GM12878 (cell line): ENCODE measurements around the gene TAX1BP3. TPM values are rescaled to one million over a fixed set of nuclear protein-coding genes. Genes with fewer than 3 reads are reported as not detected.

Source experiments
- ATAC-seq: fragments of 200-7000 bp; cut with Tn5 transposase; 3 replicates; pipeline ENCODE4 v1.9.1; 2020; ENCODE audit warnings: mild to moderate bottlenecking, moderate library complexity
- BruUV-seq: library from RNA; stranded (reverse); fragments of 400-500 nt; replicated peaks from 2 replicates; lab custom pipeline; 2021; lab: Mats Ljungman, UMichigan
- CTCF ChIA-PET: fragments of 300-600 bp; sonication (Branson Sonifier 250); formaldehyde crosslinking; extraction: SDS; loops from one replicate; lab custom pipeline; 2021; ENCODE audit warnings: inconsistent platforms; lab: Yijun Ruan, JAX
- POLR2A ChIA-PET: fragments of 350-600 bp; formaldehyde crosslinking; extraction: SDS; loops from one replicate; lab custom pipeline; 2021; ENCODE audit warnings: inconsistent platforms; lab: Charles Lee
- RAD21 ChIA-PET: fragments of 300-600 bp; sonication (Branson Sonifier 250); formaldehyde crosslinking; loops from one replicate; lab custom pipeline; 2023; ENCODE audit warnings: antibody characterized with exemption; ENCODE audit not compliant: unreplicated experiment; lab: Charles Lee
- SMC1A ChIA-PET: fragments of 300-600 bp; sonication (Branson Sonifier 250); formaldehyde crosslinking; loops from one replicate; lab custom pipeline; 2023; ENCODE audit not compliant: unreplicated experiment, uncharacterized antibody; lab: Charles Lee
- DNase-seq: peaks from one replicate; pipeline ENCODE4 v3.0.0-alpha.2; 2011; ENCODE audit warnings: low read depth, low spot score
- FAIRE-seq: peaks from 3 replicates; lab custom pipeline; 2011; peaks lifted over from hg19 to GRCh38; lab: Jason Lieb, UNC
- H2AFZ ChIP-seq: 2 replicates; pipeline ENCODE4 v1.6.0; 2011; ENCODE audit warnings: low read depth, low read length, control low read depth; ENCODE audit not compliant: control insufficient read depth
- H3K27ac ChIP-seq: 2 replicates; pipeline ENCODE4 v1.5.1; 2011; ENCODE audit warnings: control low read depth; ENCODE audit not compliant: control insufficient read depth, insufficient read depth
- H3K27me3 ChIP-seq, 2 experiments: replicated peaks in 1 of 2; 2 replicates each; pipeline versions ENCODE4 v1.6.0 to v1.6.1; 2011; ENCODE audit warnings: low read length in 1 of 2; ENCODE audit not compliant: control insufficient read depth in 2 of 2, insufficient read depth in 2 of 2
- H3K36me3 ChIP-seq, 2 experiments: 2 replicates each; pipeline ENCODE4 v1.5.1; 2011; ENCODE audit warnings: low read length in 1 of 2; ENCODE audit not compliant: control insufficient read depth in 2 of 2, insufficient read depth in 2 of 2
- H3K4me1 ChIP-seq: 2 replicates; pipeline ENCODE4 v1.6.1; 2011; ENCODE audit warnings: mild to moderate bottlenecking, low read length, moderate library complexity, mixed read lengths; ENCODE audit not compliant: control insufficient read depth, insufficient read depth
- H3K4me2 ChIP-seq: 2 replicates; pipeline ENCODE4 v1.6.0; 2011; ENCODE audit warnings: control low read depth; ENCODE audit not compliant: control insufficient read depth, insufficient read depth
- H3K4me3 ChIP-seq: fragments of 200-600 bp; sonication (generic); 2 replicates; pipeline ENCODE4 v1.5.1; 2016
- H3K79me2 ChIP-seq: 2 replicates; pipeline ENCODE4 v1.6.0; 2011; ENCODE audit warnings: low read length; ENCODE audit not compliant: control insufficient read depth, insufficient read depth
- H3K9ac ChIP-seq: 2 replicates; pipeline ENCODE4 v1.8.0; 2011; ENCODE audit warnings: low read length, control low read depth, mixed read lengths; ENCODE audit not compliant: control insufficient read depth, insufficient read depth
- H3K9me3 ChIP-seq: replicated peaks from 3 replicates; pipeline ENCODE4 v1.5.1; 2011; ENCODE audit warnings: mild to moderate bottlenecking, low read length; ENCODE audit not compliant: control insufficient read depth, insufficient read depth
- H4K20me1 ChIP-seq: 2 replicates; pipeline ENCODE4 v1.6.0; 2011; ENCODE audit not compliant: control insufficient read depth, insufficient read depth
- CHD4 ChIP-seq: fragments of 200-600 bp; sonication (generic); IDR thresholded peaks from 2 replicates; pipeline ENCODE4 v1.6.1; 2016; ENCODE audit warnings: mild to moderate bottlenecking
- CREM ChIP-seq: IDR thresholded peaks from 2 replicates; pipeline ENCODE4 v1.6.1; 2014; ENCODE audit warnings: antibody characterized with exemption, low read depth
- CTCF ChIP-seq, 3 experiments: IDR thresholded peaks in 2 of 3; conservative IDR thresholded peaks in 1 of 3; 2 replicates each; pipeline ENCODE4 v1.5.1; 2011; ENCODE audit warnings: low read depth in 3 of 3, low read length in 3 of 3, mild to moderate bottlenecking in 3 of 3, control low read depth in 2 of 3, moderate library complexity in 2 of 3, inconsistent platforms in 1 of 3, mixed read lengths in 1 of 3; ENCODE audit not compliant: control insufficient read depth in 2 of 3, insufficient read depth in 1 of 3; ENCODE audit errors: extremely low read depth in 1 of 3
- DPF2 ChIP-seq: fragments of 450-650 bp; IDR thresholded peaks from 2 replicates; pipeline ENCODE4 v1.6.1; 2017; ENCODE audit warnings: mild to moderate bottlenecking
- E2F4 ChIP-seq: IDR thresholded peaks from 2 replicates; pipeline ENCODE4 v1.6.1; 2012; ENCODE audit warnings: low read depth, low read length, improper control_type of control experiment
- ESRRA ChIP-seq: IDR thresholded peaks from 2 replicates; pipeline ENCODE4 v1.6.1; 2012; ENCODE audit warnings: mild to moderate bottlenecking, low read length, improper control_type of control experiment
- HCFC1 ChIP-seq: fragments of 150-350 bp; IDR thresholded peaks from 2 replicates; pipeline ENCODE4 v1.6.1; 2014; ENCODE audit warnings: low read length
- MEF2A ChIP-seq: IDR thresholded peaks from 2 replicates; pipeline ENCODE4 v1.6.1; 2011; ENCODE audit warnings: low read depth, mild to moderate bottlenecking, low read length, moderate library complexity; ENCODE audit not compliant: insufficient read depth
- NFXL1 ChIP-seq: fragments of 450-650 bp; IDR thresholded peaks from 2 replicates; pipeline ENCODE4 v1.6.1; 2017; ENCODE audit warnings: antibody characterized with exemption, mild to moderate bottlenecking, borderline replicate concordance
- NFYA ChIP-seq: IDR thresholded peaks from 2 replicates; pipeline ENCODE4 v1.6.1; 2011; ENCODE audit warnings: low read depth, mild to moderate bottlenecking, low read length, improper control_type of control experiment, borderline replicate concordance
- PBX3 ChIP-seq: IDR thresholded peaks from 2 replicates; pipeline ENCODE4 v1.6.1; 2011; ENCODE audit warnings: mild to moderate bottlenecking, low read depth, low read length, moderate library complexity; ENCODE audit not compliant: insufficient replicate concordance
- SKIL ChIP-seq: fragments of 450-650 bp; IDR thresholded peaks from 2 replicates; pipeline ENCODE4 v1.6.1; 2017; ENCODE audit warnings: mild to moderate bottlenecking, low read depth, inconsistent platforms; ENCODE audit not compliant: poor library complexity, severe bottlenecking
- SMAD1 ChIP-seq: fragments of 450-650 bp; IDR thresholded peaks from 2 replicates; pipeline ENCODE4 v1.6.1; 2018; ENCODE audit warnings: mild to moderate bottlenecking, low read depth; ENCODE audit not compliant: partially characterized antibody
- TBL1XR1 ChIP-seq: IDR thresholded peaks from 2 replicates; pipeline ENCODE4 v1.6.1; 2012; ENCODE audit warnings: low read depth, low read length, improper control_type of control experiment
- USF1 ChIP-seq: IDR thresholded peaks from 2 replicates; pipeline ENCODE4 v1.6.1; 2011; ENCODE audit warnings: borderline replicate concordance, low read depth, mild to moderate bottlenecking, moderate library complexity, mixed read lengths, low read length; ENCODE audit not compliant: insufficient read depth; ENCODE audit errors: extremely low read length
- ZNF24 ChIP-seq: fragments of 450-650 bp; IDR thresholded peaks from 2 replicates; pipeline ENCODE4 v1.6.1; 2017; ENCODE audit warnings: antibody characterized with exemption, mild to moderate bottlenecking
- whole genome bisulfite sequencing: methylation state at CpG from one replicate; pipeline ENCODE4 v1.1.6; 2016; ENCODE audit warnings: low lambda C conversion rate; ENCODE audit not compliant: insufficient replicate concordance, insufficient coverage; ENCODE audit errors: missing lambda C conversion rate; 5-methylcytosine and 5-hydroxymethylcytosine counted together
- in situ Hi-C: fragments of 300-500 bp; cut with MboI; formaldehyde crosslinking; loops from 9 replicates; pipeline ENCODE4 v1.14.3; 2018; ENCODE audit warnings: mixed read lengths
- intact Hi-C: fragments of 100-400 bp; cut with micrococcal nuclease; formaldehyde crosslinking; loops from one replicate; pipeline ENCODE4 v1.14.2; 2022; ENCODE audit not compliant: unreplicated experiment
- polyA plus RNA-seq, 11 experiments: library from polyadenylated mRNA; depleted of rRNA in 4 of 11; unstranded in 6 of 11; stranded (reverse) in 5 of 11; fragments of >200 nt; fragmentation: Nextera tagmentation in 4 of 11; fragmentation: Illumina TruSeq in 1 of 11; extraction: Ambion mirVana in 4 of 11; extraction: Trizol in 1 of 11; gene quantifications; 1 replicate in 1 of 11; 2 replicates in 10 of 11; pipeline versions ENCODE4 v1.2.1 to v1.2.3, GENCODE V29; 2011 to 2016; ENCODE audit warnings: inconsistent platforms in 2 of 11, missing spikeins in 2 of 11, low read depth in 1 of 11
- total RNA-seq, 4 experiments: library from RNA; depleted of rRNA in 3 of 4; stranded (reverse); fragments of >200 nt in 3 of 4; fragmentation: Illumina TruSeq in 1 of 4; extraction: Trizol in 1 of 4; gene quantifications; 2 replicates each; pipeline versions ENCODE4 v1.2.1 to v1.2.3, GENCODE V29; 2013 to 2021

The TAX1BP3 gene
- total and polyA plus RNA-seq, 10 of the 15 experiments (the other 5 are each of a cell fraction or from before 2014, with no cell fraction given): 1.00 to 40.4 (median 15.4) TPM

- no peak overlapping the region for H3K27ac ChIP-seq
- ChIA-PET CTCF (interaction anchor here (1.1 to 2.4 kb wide), 5 partner anchors 10 to 205 kb away, joined by 3 to 14 read pairs (median 4); partner anchors contain the start of genes CTNS and SHPK), POLR2A (interaction anchor here (1.0 kb wide), 1 partner anchor 11 kb away, joined by 3 read pairs; the partner anchor contains the start of genes CTNS and SHPK), SMC1A (interaction anchor here (1.0 to 2.3 kb wide), 2 partner anchors 11 to 45 kb away, joined by 3 to 8 read pairs; partner anchors contain the start of genes CTNS and SHPK), RAD21 (interaction anchor here (2.2 kb wide), 1 partner anchor 11 kb away, joined by 9 read pairs; the partner anchor contains the start of genes CTNS and SHPK)
- in situ Hi-C loops (no loop called here), intact Hi-C loops (loop anchor here (2.0 to 10.0 kb wide), 2 partner anchors 44 to 602 kb away; no protein-coding TSS in a partner anchor)
- H3K9me3 ChIP-seq: no peaks in the 10 kb centered on the region
- no peak overlapping the region for H3K4me3 ChIP-seq
- no peaks in the 10 kb centered on the region for H4K20me1 ChIP-seq
- H3K4me2 ChIP-seq: no peak overlapping the region
- peaks cover 4% of the 10 kb centered on the region for H3K4me1 ChIP-seq
- TF ChIP-seq ESRRA: no peak
- no peak for TF ChIP-seq CHD4
- no peak for TF ChIP-seq USF1
- TF ChIP-seq ZNF24: no peak
- TF ChIP-seq NFXL1: no peak
- no peak for TF ChIP-seq PBX3
- no peak for TF ChIP-seq SMAD1
- no peak for TF ChIP-seq CREM
- TF ChIP-seq E2F4: no peak
- TF ChIP-seq NFYA: no peak
- no peak for TF ChIP-seq SKIL
- no peak for TF ChIP-seq DPF2
- no peak for TF ChIP-seq HCFC1
- TF ChIP-seq TBL1XR1: no peak
- TF ChIP-seq MEF2A: no peak
- TF ChIP-seq CTCF (IDR thresholded peaks at IDR 0.05 in 2 of 3, conservative IDR thresholded peaks at IDR 0.05 in 1 of 3; ENCODE audit: control insufficient read depth in 2 of 3, extremely low read depth in 1 of 3, insufficient read depth in 1 of 3, low read depth in 3 of 3, low read length in 3 of 3): no peak
- H2AFZ ChIP-seq: no peak overlapping the region
- H3K9ac ChIP-seq: no peak overlapping the region
- BruUV-seq: no TSS peak
- DNase-seq: no peak
- no peaks in the 10 kb centered on the region for H3K79me2 ChIP-seq
- no peak for FAIRE-seq
- 81% methylated on average over 12 of the region's 12 CpGs for WGBS
- H3K27me3 ChIP-seq: no peaks in the 10 kb centered on the region
- no peak for ATAC-seq
- no peaks in the 10 kb centered on the region for H3K36me3 ChIP-seq
Observed at GRCh38 chr17:3647251-3647650, 21.1 kb downstream of the TAX1BP3 start.
